IPS-20b (cell line): ENCODE results near the gene INPPL1.

Source experiments
- H3K27ac ChIP-seq: one replicate; pipeline ENCODE4 v1.5.1; 2013; ENCODE audit warnings: low read length
- H3K27me3 ChIP-seq: 2 replicates; pipeline ENCODE4 v1.6.1; 2013; ENCODE audit warnings: mild to moderate bottlenecking, low read length, inconsistent platforms; ENCODE audit not compliant: insufficient read depth
- H3K36me3 ChIP-seq: 2 replicates; pipeline ENCODE4 v1.6.1; 2013; ENCODE audit warnings: low read depth, mild to moderate bottlenecking, inconsistent platforms, low read length, moderate library complexity; ENCODE audit not compliant: insufficient read depth
- H3K4me1 ChIP-seq: 2 replicates; pipeline ENCODE4 v1.6.1; 2013; ENCODE audit warnings: mild to moderate bottlenecking, control low read depth, inconsistent platforms, low read length, moderate library complexity; ENCODE audit not compliant: insufficient read depth
- H3K4me3 ChIP-seq: 2 replicates; pipeline ENCODE4 v1.5.1; 2013; ENCODE audit warnings: mild to moderate bottlenecking, low read length, inconsistent platforms
- H3K9ac ChIP-seq: 2 replicates; pipeline ENCODE4 v1.6.1; 2013; ENCODE audit warnings: low read depth, mild to moderate bottlenecking, inconsistent platforms, low read length, moderate library complexity
- H3K9me3 ChIP-seq: 2 replicates; pipeline ENCODE4 v1.6.1; 2013; ENCODE audit warnings: mild to moderate bottlenecking, low read depth, low read length, inconsistent platforms; ENCODE audit not compliant: insufficient read depth

Gene INPPL1

DNA sequence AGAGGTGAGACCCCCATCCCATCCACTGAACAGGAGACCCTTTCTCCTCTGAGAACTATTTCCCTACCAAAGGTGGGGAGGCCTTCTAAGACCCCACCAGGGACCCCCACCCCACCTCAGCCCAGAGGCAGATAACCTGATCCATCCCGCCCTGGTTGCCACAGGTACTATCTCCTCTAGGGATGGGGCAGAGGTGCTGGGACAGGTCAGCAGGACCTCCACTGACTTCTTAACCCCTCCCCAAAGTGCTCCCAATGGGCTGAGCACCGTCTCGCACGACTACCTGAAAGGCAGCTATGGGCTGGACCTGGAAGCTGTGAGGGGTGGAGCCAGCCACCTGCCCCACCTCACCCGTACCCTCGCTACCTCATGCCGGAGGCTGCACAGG, 4.3 kb downstream of the INPPL1 start:
- no peak overlapping the region for H3K4me3 ChIP-seq
- no peak overlapping the region for H3K27ac ChIP-seq
- H3K36me3 ChIP-seq: peaks cover 74% of the 10 kb centered on the region
- no peak overlapping the region for H3K9ac ChIP-seq
- H3K4me1 ChIP-seq: peaks cover 5% of the 10 kb centered on the region; the same call in 1 of the 2 replicates
- no peaks in the 10 kb centered on the region for H3K9me3 ChIP-seq
- no peaks in the 10 kb centered on the region; the same call in 1 of the 2 replicates for H3K27me3 ChIP-seq

DNA sequence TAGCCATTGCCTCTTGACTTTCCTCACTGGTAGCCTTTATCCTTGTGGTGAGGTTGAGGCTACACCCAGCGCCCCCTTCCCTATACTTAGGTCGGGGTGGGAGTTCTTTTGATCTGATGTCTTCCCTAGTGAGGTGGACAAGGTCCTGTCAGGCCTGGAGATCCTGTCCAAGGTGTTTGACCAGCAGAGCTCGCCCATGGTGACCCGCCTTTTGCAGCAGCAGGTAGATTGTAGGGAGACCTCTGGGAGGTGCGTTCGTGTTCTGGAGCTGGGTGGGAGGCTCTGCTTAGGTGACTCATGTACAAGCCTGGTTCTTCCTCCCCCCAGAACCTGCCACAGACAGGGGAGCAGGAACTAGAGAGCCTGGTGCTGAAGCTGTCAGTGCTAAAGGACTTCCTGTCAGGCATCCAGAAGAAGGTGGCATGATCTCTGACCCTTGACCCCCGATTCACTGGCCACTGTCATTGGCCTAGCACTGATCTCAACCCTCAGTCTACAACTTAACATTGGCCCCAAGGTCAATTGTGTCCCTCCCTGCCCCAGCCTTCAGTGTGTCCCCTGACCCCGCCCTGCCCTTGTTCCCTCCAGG, 4.9 kb downstream of the INPPL1 start:
- Histone ChIP-seq H3K9me3 (no peaks in the 10 kb centered on the region), H3K27me3 (no peaks in the 10 kb centered on the region; the same call in 1 of the 2 replicates), H3K9ac (no peak overlapping the region), H3K36me3 (peaks cover 80% of the 10 kb centered on the region), H3K4me1 (peaks cover 5% of the 10 kb centered on the region; the same call in 1 of the 2 replicates), H3K27ac (no peak overlapping the region), H3K4me3 (no peak overlapping the region)

DNA sequence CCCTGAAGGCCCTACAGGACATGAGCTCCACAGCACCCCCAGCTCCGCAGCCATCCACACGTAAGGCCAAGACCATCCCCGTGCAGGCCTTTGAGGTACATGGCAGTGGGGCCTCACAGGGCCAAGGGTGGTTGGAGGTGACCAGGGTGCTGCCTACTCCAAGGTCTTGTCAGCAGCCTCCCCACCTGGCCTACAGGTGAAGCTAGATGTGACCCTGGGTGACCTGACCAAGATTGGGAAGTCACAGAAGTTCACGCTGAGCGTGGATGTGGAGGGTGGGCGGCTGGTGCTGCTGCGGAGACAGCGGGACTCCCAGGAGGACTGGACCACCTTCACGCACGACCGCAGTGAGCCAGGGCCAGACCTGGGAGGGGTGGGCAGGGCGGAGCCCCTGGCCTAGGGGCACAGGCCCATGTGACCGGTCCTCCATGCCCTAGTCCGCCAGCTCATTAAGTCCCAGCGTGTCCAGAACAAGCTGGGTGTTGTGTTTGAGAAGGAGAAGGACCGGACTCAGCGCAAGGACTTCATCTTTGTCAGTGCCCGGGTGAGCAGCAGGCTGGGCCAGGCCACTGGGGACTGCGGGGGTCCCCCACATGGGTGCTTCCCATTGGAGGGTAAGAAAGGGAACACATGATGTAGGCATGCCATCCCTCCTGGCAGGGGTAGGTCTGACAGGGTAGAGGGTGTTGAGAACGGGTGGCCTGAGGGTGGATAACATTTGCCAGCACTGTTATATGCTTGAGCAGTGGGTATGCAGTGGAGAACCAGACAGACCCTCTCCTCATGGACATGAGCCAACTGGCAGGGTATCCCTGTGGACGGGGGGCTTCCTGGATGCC, 5.6 kb downstream of the INPPL1 start:
- no peak overlapping the region for H3K27ac ChIP-seq
- no peak overlapping the region for H3K9ac ChIP-seq
- no peaks in the 10 kb centered on the region for H3K9me3 ChIP-seq
- H3K27me3 ChIP-seq: no peaks in the 10 kb centered on the region; the same call in 1 of the 2 replicates
- H3K36me3 ChIP-seq: peaks cover 87% of the 10 kb centered on the region
- H3K4me3 ChIP-seq: no peak overlapping the region
- peaks cover 5% of the 10 kb centered on the region; the same call in 1 of the 2 replicates for H3K4me1 ChIP-seq

DNA sequence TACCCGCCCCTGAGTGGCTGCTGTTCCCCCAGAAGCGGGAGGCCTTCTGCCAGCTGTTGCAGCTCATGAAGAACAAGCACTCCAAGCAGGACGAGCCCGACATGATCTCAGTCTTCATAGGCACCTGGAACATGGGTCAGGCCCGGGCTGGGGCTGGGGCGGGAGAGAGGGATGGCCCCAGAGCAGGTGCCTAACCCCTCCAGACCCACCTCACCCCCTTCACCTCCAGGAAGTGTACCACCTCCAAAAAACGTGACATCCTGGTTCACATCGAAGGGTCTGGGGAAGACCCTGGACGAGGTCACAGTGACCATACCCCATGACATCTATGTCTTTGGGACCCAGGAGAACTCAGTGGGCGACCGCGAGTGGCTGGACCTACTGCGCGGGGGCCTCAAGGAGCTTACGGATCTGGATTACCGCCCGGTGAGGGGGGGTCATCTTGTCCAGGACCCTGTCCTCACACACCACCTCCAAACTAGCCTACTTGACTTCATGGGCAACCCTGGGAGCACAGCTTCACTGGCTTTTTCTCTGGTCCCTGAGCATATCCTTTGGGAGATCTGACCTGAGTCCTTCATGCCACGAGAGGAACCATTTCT, 6.3 kb downstream of the INPPL1 start:
- Histone ChIP-seq H3K36me3 (peaks cover 93% of the 10 kb centered on the region), H3K4me1 (peaks cover 1% of the 10 kb centered on the region; the same call in 1 of the 2 replicates), H3K27me3 (no peaks in the 10 kb centered on the region; the same call in 1 of the 2 replicates)

DNA sequence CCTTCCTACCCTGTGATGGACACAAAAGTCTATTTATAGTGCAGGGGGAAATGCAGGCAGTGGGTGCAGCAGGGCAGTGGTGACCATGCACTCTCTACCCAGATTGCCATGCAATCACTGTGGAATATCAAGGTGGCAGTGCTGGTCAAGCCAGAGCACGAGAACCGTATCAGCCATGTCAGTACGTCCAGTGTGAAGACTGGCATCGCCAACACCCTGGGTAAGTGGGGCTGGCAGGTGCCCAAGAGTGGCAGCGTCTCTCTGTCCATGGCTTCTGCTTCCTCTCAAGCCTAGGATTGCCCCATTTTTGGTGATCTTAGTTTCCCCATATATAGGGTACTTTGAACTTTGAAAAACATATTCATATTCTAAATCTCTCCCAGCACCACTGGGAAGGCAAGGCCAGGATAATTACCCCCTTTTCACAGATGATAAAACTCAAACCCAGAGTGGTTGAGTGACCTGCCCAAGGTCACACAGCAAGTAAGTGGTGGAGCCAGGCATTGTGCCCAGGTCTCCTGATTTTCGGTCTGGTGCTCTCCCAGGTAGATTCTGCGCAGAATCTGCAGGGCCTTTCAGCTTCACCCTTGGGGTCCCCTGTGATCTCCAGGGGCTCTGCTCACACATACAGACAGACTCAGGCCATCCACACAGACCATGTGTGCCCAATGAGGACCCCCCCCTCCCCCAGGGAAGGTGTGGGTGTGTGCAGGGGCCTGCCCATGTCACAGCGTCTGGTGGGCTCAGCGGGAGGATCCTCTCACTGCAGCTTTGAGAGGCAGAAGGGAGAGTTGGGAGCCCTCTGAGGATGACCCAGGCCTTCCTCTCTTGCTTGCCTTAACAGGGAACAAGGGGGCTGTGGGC, 7.1 kb downstream of the INPPL1 start:
- H3K9me3 ChIP-seq: no peaks in the 10 kb centered on the region
- no peaks in the 10 kb centered on the region for H3K4me1 ChIP-seq
- no peak overlapping the region for H3K27ac ChIP-seq
- H3K4me3 ChIP-seq: no peak overlapping the region
- peaks cover 97% of the 10 kb centered on the region for H3K36me3 ChIP-seq
- H3K27me3 ChIP-seq: no peaks in the 10 kb centered on the region
- no peak overlapping the region for H3K9ac ChIP-seq

More for the DNA sequence above, 6.3 kb downstream of the INPPL1 start:
- H3K9me3 ChIP-seq: no peaks in the 10 kb centered on the region
- H3K9ac ChIP-seq: no peak overlapping the region
- no peak overlapping the region for H3K4me3 ChIP-seq
- H3K27ac ChIP-seq: no peak overlapping the region

DNA sequence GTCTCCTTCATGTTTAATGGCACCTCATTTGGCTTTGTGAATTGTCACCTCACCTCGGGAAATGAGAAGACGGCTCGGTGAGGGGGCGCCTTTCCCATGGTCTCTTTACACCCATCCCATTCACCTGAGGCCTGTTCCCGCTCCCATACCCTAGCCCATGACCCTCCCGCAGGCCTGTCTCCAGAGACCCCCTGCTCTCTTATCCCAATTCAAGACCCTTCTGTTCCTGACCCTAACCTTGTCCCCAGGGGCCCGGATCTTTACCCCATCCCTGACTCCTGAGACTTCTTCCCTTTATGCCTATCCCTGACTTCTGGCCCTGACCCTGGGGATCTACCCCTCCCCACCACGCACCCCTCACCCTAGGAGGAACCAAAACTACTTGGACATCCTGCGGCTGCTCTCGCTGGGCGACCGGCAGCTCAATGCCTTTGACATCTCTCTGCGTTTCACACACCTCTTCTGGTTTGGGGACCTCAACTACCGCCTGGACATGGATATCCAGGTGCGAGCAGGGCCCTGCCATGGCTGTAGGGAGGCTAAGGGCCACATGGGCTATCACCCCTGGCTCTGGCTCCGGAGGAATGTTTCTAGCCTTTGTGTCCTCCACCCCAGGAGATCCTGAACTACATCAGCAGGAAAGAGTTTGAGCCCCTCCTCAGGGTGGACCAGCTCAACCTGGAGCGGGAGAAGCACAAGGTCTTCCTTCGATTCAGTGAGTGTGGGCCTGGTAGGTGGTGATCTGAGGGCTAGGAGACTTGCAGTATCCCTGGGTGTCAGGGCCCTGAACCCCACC, 7.9 kb downstream of the INPPL1 start:
- H3K27ac ChIP-seq: no peak overlapping the region
- no peak overlapping the region for H3K9ac ChIP-seq
- no peaks in the 10 kb centered on the region; the same call in 1 of the 2 replicates for H3K4me1 ChIP-seq
- H3K4me3 ChIP-seq: no peak overlapping the region
- no peaks in the 10 kb centered on the region for H3K9me3 ChIP-seq
- no peaks in the 10 kb centered on the region for H3K27me3 ChIP-seq
- H3K36me3 ChIP-seq: peaks cover 97% of the 10 kb centered on the region

DNA sequence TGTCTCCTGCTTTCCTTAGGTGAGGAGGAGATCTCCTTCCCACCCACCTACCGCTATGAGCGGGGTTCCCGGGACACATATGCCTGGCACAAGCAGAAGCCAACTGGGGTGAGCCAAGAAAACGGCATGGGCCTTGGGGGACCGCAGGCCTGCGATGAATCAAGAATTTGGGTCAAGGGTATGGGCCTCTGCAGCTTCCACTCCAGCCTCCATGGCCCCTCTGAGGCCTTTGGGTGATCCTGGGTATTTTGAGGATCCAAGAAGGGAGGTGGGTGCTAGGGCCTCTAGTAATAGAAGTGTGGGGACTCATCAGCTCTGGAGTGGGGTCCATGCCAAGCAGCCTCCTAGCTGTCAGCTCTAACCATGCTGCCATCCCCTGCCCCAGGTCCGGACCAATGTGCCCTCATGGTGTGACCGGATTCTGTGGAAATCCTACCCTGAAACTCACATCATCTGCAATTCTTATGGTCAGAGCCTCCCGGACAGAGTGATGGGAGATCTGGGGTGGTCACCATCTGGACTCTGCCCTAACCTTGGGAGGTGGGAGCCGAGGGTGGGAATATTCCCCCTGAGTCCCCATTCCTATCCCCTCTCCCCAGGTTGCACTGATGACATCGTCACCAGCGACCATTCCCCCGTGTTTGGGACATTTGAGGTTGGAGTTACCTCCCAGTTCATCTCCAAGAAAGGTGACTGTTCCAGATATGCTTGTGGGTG, 8.6 kb downstream of the INPPL1 start:
- Histone ChIP-seq H3K9ac (no peak overlapping the region), H3K27ac (no peak overlapping the region)

DNA sequence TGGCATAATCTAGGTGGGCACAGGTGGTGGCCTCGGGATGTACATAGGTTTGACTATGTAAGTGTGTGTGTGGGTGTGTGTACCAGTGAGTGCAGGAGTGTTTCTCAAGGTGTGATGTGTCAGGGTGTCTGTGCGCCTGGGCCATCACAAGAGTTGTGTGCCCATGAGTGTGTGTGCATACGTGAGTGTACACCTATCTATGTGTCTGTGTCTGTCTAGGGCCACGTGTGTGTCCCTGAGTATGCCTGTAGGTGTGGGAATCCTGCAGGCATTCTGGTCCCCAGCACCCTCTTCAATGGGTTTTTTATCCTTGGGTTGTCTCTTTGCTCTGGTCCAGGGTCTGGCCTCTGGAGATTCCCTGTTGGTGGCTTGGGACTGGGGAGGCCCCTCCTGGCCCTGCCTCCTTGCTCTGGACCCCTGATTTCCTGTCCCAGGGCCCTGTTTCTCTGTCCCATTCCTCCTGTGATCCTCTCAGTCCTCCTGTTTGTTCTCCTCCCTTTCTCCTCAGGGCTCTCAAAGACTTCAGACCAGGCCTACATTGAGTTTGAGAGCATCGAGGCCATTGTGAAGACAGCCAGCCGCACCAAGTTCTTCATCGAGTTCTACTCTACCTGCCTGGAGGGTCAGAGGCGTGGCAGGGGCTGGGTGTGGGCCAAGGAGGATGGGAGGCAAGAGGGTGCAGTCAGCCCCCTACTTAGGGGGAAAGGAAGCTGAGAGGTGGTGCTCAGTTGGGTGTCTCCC, 9.4 kb downstream of the INPPL1 start:
- Histone ChIP-seq H3K27me3 (peaks cover 8% of the 10 kb centered on the region), H3K9ac (no peak overlapping the region), H3K9me3 (no peaks in the 10 kb centered on the region), H3K27ac (no peak overlapping the region), H3K4me3 (no peak overlapping the region), H3K36me3 (peaks cover 86% of the 10 kb centered on the region), H3K4me1 (peaks cover 12% of the 10 kb centered on the region; the same call in 1 of the 2 replicates)

More for the DNA sequence above, 8.6 kb downstream of the INPPL1 start:
- Histone ChIP-seq H3K36me3 (peaks cover 93% of the 10 kb centered on the region), H3K9me3 (no peaks in the 10 kb centered on the region), H3K27me3 (peaks cover under 1% of the 10 kb centered on the region; the same call in 1 of the 2 replicates), H3K4me3 (no peak overlapping the region), H3K4me1 (peaks cover 5% of the 10 kb centered on the region; the same call in 1 of the 2 replicates)

DNA sequence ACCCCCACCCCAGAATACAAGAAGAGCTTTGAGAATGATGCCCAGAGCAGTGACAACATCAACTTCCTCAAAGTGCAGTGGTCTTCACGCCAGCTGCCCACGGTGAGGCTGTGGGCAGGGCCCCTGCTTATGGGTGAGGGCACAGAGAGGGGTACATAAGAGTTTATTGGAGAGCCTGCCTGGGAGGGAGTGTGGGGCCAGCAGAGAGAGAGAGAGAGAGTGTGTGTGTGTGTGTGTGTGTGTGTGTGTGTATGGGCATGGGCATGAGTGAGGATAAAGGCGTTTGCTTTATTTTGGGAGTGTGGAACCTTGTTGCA, 9.9 kb downstream of the INPPL1 start:
- peaks cover 81% of the 10 kb centered on the region for H3K36me3 ChIP-seq
- H3K4me3 ChIP-seq: no peak overlapping the region
- peaks cover 13% of the 10 kb centered on the region for H3K27me3 ChIP-seq
- H3K9me3 ChIP-seq: no peaks in the 10 kb centered on the region
- H3K27ac ChIP-seq: no peak overlapping the region
- peaks cover 13% of the 10 kb centered on the region; the same call in 1 of the 2 replicates for H3K4me1 ChIP-seq
- H3K9ac ChIP-seq: no peak overlapping the region

DNA sequence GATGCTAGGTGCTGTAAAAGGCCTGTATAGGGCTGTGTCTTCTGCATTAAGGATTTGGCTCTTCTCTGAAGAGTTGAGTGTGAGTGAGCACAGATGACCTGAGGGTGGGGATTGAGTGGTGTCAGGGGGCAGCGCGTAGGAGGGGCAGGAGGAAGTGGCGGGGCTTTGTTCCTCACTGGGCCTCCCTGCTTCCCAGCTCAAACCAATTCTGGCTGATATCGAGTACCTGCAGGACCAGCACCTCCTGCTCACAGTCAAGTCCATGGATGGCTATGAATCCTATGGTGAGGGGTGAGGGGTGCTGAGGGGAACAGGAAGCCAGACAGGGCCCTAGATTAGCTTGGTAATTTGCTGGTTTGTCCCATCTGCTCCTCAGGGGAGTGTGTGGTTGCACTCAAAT, 10.4 kb downstream of the INPPL1 start:
- no peak overlapping the region for H3K9ac ChIP-seq
- H3K36me3 ChIP-seq: peaks cover 76% of the 10 kb centered on the region
- peaks cover 18% of the 10 kb centered on the region for H3K27me3 ChIP-seq
- peaks cover 13% of the 10 kb centered on the region; the same call in 1 of the 2 replicates for H3K4me1 ChIP-seq
- no peak overlapping the region for H3K27ac ChIP-seq
- no peak overlapping the region for H3K4me3 ChIP-seq
- H3K9me3 ChIP-seq: no peaks in the 10 kb centered on the region
